NCI-H345 treated with DMSO at 0.1 percent for 48 hours (cell line): Measurements from ENCODE around the gene DAAM1.

ENCODE experiments used
- DNase-seq: peaks from one replicate; lab custom pipeline; 2025; ENCODE audit not compliant: unreplicated experiment; lab: John Stamatoyannopoulos, UW

Gene DAAM1

GRCh38 chr14:59188461-59189090 lies at the start of gene DAAM1:
Gene DAAM1, plus strand, starts transcription at chr14:59188667. Its CDS starts 74,811 bp downstream, at chr14:59263478.
- peak; percentile 98 for DNase-seq

- no peak for DNase-seq
These were observed 49.1 kb upstream of the DAAM1 start for GRCh38 chr14:59139324-59139723.

GRCh38 chr14:59140106-59140843 lies 48.2 kb upstream of the DAAM1 start:
- no peak for DNase-seq

DNA sequence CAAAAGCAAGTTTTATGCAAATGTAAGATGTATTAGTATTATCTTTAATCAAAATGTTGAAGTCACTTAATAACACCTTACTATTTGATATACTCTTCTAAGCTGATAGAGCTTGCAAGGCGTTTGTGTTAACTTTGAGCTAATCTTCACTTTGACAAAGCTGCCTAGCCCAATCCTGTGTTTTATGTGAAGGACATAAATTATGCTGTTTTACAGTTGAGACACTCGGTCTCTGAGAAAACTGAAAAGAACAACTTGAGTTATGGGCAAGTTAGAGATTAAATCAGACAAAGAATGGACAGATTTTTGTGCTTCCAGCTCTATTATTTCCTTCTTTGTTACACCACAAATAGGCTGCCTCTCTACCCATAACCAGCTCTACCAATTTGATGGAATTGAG lies 42.0 kb upstream of the DAAM1 start:
- DNase-seq = no peak

GRCh38 chr14:59147007-59147406 lies 41.5 kb upstream of the DAAM1 start:
- no peak for DNase-seq

GRCh38 chr14:59148334-59148900 lies 40.0 kb upstream of the DAAM1 start:
- no peak for DNase-seq

GRCh38 chr14:59150990-59151389 lies 37.5 kb upstream of the DAAM1 start:
- no peak for DNase-seq

GRCh38 chr14:59154373-59154772 lies 34.1 kb upstream of the DAAM1 start:
- DNase-seq = no peak

DNA sequence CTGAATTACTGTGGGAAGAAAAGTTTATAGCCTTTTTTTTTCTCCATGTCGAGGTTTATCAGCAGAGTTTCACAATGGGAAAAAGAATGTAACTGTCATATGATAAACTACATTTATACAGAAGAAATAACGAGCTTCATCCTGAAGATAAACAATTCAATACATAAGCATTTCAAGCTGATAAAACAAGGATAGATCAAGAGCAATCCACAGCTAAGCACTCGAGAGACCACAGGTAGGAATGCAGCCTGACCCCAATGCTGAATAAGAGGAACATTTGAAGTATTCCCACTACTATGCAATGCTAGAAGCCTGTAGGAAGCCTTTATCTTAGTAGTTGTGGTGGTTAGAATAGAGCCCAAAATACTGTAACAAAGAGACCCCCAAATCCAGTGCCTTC lies 32.6 kb upstream of the DAAM1 start:
- DNase-seq = no peak

DNA sequence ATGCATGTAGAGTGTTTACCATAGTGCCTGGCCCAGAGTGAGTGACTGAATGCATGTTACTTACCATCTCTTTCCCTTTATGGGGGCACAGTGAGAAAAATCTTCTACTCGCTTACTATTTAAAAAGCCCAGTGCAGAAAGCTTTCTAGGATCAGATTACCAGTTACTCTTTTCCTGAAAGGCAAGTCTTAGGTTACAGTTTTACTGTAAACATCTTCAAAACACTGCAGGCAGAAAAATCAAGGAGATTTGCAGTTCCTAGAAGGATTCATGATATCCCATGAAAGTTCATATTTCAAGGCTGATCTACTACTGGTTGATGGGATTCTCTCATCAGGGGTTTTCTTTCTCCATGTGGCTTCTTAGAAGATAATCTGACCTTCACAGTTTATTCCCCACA lies 29.3 kb upstream of the DAAM1 start:
- no peak for DNase-seq

- no peak for DNase-seq
These were observed 28.0 kb upstream of the DAAM1 start for GRCh38 chr14:59160506-59160905.

DNA sequence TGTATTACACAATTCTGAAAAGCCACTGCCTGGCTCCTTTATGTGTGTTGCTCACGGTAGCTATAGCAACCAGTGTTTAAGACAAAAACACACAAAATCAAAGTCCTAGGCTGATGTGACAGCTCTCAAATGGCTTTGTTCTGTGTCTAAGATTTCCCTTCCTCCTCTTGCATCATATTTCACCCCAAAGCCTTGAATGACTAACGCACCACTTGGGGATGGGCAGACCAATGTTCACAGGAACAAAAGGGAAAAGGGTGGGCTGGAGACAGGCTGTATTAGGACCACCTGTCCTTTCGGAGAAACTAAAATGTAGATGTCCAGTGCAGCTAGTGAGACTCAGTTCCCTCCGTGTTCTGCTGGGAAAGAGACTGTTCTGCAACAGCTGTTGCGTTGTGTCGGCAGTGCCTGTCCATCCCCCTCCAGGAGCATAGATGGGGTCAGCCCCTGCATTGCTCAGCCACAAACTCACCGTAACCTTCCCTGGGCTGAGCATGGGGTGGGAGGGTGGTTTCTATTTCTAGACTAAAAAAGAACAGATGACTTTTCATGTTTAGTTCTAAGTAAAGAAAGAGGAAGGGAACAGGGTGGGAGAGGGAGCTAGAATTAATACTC lies 26.8 kb upstream of the DAAM1 start:
- DNase-seq = no peak

DNA sequence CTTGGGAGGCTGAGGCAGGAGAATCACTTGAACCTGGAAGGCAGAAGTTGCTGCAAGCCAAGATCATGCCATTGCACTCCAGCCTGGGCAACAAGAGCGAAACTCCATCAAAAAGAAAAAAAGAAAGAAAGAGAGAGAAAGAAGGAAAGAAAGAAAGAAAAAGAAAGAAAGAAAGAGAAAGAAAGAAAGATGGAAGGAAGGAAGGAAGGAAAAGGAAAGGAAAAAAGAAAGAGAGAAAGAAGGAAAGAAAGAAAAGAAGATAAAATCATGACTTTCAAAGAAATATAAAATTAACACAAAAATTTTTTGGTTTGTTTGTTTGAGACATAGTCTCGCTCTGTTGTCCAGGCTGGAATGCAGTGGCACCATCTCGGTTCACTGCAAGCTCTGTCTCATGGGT lies 22.2 kb upstream of the DAAM1 start:
- DNase-seq = no peak

- DNase-seq = no peak
These were observed 13.1 kb upstream of the DAAM1 start for GRCh38 chr14:59175404-59175803.

- no peak for DNase-seq
These were observed 11.7 kb upstream of the DAAM1 start for GRCh38 chr14:59176765-59177164.

GRCh38 chr14:59177262-59177661 lies 11.2 kb upstream of the DAAM1 start:
- no peak for DNase-seq

DNA sequence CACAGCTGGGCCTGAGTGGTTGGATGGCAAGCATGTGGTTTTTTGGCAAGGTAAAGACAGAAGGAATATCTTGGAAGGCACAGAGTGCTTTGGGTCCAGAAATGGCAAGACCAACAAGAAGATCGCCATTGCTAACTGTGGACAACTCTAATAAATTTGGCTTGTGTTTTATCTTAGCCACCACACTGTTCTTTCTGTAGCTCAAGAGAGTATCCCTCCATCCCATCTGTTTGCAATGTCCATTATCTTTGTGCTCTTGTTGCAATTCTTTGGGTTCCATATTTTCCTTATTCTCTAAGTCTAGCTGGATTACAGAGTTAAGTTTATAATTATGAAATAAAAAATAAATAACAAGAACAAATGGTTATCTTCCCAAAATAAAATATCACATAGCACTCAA lies 6.7 kb upstream of the DAAM1 start:
- DNase-seq = no peak

DNA sequence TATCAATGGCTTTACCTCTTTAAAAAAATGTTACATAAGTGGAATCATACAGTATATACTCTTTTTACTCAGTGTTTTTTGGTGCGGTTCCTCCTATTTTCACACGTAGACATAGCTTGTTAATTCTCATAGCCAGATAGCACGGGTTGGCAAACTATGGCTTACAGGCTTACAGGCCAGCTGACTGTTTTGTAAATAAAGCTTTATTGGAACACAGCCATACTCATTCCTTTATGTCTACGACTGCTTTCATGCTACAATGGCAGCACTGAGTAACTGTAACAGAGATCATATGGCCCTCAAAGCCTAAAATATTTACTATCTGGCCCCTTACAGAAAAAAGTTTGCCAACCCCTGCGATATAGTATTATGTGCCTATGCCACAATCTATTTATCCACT lies 5.8 kb upstream of the DAAM1 start:
- no peak for DNase-seq

GRCh38 chr14:59183150-59183549 lies 5.3 kb upstream of the DAAM1 start:
- no peak for DNase-seq

DNA sequence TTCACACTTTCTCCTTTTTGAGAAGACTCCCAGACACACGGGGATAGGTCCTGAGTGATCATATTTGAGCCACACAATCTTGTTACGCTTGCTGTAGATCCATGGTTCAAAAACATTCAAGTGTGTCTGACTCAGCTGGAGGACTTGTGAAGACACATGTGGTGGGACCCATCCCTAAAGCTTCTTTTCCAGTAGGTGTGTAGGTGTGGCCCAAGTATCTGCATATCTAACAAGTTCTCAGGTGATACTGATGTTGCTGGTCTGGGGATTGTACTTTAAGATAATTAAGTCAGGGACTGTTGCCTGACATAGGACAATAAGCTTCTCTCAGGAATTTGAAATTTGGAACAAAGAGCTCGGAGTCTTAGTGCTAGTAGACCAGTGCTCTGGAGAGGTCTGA lies 4.1 kb upstream of the DAAM1 start:
- no peak for DNase-seq

- no peak for DNase-seq
These were observed 2.8 kb upstream of the DAAM1 start for GRCh38 chr14:59185676-59186075.

DNA sequence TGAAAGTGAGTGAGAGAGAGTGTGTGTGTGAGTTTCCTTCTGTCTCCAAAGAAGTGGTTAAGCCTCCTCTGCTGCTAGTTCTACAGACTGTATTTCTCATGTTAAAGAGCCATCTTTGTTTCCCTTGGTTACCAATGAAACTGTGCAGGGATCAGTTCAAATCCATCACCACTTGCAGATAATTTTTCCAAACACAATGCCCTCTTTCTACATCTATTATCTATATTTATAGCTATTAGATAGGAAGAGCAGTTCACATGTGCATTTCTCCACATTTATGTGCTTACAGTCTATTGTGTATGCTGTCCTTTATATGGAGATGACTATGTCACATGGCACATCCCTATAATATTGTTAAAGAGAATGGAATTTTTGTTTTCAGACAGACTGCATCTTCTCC lies 2.2 kb upstream of the DAAM1 start:
- no peak for DNase-seq
